ENCODE data around the gene CRABP2. TPM values are rescaled to one million over a fixed set of nuclear protein-coding genes. Genes with fewer than 3 reads are reported as not detected.

Gene CRABP2
- polyA plus RNA-seq, 1 donor: 314 TPM

DNA sequence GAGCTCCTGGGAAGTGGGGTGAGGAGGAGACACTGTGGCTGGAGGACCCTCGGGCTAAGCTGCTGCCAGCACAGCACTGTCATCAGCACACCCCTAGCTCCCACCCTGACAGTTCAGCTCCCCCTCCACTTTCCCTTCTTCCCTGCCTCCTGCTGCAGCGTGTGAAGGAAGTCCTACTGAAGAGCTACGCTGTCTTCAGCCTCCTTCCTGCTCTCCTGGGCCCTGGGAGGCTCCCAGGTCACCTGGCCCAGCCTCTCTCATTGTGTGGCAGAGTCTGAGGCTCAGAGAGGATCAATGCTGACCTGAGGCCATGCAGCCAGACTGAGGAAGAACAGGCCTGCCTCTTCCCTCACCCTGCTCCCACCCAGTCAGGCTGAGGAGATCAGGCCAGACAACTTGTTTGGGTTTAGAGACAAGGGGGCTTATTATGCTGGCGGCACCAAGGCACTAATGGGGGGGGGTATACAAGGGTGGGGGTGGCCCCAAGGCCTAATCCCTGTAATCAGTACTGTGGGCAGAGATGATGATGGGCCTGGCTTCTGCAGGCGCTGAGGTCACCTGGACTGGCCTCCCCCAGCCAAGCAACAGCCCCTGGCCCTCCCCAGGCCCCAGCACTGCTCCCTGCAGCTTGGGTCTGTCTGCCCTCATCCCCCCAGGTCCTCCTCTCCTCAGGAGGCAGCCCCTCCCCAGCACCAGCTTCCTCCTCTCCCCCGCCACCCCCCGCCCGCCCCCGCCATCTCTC lies 37.2 kb downstream of the CRABP2 start:
- no peak for DNase-seq

DNA sequence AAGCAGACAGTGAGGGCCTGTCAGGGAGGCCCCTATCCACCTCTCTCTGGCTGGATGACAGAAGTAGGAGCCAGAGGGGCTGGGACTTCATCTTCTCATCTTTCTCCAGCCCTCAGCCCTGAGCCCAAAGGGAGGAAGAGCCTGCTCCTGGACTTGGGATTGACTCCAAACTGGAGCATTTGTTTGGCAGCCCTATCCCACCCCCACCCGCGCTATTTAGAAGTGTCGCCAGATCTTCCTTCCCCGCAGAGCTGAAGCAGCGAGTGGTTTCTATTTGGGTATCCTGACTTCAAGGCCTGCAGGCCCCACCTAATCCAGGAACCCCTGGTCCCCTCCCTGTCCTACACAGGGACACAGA lies 37.8 kb downstream of the CRABP2 start:
- peak; percentile 91 for DNase-seq

DNA sequence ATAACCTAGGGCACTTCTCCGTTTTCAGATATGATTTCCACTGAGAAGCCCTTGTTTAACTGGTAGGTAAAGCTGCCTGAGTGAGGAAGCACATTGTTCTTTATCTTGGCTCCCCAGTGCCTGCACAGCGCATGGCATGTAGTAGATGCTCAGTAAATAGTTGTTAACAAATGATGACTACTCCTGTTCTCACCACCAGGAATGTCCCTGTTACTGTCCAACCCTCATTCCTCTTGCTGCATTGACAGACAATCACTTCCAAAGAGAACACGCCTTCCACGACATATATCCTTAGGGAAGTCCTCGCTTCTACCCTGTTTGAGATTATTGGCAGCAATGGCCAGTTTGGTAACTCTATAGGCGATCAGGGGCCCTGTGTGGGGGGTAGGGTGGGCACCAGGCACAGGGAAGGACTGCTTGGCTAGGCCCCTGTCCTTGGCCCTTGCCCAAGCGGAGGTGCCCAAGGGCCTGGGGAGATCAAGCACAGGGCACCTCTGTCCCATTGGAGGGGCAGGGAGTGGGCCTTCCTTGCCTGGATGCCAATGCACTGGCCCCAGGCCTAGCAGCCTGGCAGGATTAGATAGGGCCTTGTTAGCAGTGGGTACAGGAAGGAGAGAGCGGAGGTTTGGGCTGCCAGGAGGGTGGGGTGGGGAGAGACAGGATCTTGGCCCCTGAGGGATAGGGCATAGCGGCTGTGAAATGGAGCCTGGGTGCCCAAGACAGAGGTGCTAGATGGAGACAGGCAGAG lies 38.3 kb downstream of the CRABP2 start:
- no peak for DNase-seq

DNA sequence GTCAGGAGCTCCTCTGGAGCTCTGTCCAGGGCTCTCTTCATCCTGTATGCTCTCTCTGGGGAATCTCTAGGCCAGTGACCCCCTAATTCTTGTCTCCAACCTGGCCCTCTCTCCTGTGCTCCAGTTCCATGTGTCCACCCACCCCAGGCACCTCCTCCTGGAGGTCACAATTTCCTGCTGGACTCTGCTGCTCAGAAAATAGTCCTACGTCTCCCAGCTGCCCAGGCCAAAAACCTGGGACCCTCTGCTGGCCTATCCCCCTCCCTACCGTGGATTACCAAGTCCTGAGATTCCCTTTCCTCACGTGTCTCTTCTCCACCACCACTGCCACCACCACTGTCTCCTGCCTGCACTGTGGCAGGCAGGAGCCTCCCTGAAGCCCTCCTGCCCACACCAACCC lies 39.8 kb downstream of the CRABP2 start:
- no peak for DNase-seq

DNA sequence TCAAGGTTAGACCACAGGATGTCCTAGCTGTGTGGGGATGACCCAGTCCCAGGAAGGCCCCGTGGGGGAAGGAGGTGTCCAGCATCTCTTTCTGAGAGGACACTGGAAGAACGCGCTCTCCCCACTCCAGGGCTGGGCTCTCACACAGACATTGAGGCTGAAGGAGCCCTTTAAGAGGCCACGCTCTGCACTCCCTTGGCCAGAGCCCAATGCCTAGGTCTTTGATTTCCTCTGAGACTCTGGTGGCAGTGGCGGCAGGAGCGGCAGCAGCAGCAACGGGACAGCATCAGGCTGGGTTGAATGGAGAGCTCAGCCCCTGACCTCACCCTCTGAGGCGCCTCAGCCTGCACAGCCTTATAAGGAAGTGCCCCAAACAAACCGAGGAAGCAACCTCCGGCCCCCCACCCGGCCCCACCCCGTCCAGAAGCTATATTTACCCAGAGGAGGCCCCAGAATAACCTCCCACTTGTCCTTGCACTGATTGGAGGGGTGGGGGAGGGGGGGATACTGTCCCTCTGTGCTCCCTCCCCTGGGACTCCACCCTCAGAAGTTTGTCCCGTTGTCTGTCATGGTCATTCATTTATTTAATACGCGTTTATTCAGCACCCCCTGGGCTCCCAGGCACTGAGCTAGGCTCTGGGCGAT lies 40.5 kb downstream of the CRABP2 start:
- DNase-seq: no peak

DNA sequence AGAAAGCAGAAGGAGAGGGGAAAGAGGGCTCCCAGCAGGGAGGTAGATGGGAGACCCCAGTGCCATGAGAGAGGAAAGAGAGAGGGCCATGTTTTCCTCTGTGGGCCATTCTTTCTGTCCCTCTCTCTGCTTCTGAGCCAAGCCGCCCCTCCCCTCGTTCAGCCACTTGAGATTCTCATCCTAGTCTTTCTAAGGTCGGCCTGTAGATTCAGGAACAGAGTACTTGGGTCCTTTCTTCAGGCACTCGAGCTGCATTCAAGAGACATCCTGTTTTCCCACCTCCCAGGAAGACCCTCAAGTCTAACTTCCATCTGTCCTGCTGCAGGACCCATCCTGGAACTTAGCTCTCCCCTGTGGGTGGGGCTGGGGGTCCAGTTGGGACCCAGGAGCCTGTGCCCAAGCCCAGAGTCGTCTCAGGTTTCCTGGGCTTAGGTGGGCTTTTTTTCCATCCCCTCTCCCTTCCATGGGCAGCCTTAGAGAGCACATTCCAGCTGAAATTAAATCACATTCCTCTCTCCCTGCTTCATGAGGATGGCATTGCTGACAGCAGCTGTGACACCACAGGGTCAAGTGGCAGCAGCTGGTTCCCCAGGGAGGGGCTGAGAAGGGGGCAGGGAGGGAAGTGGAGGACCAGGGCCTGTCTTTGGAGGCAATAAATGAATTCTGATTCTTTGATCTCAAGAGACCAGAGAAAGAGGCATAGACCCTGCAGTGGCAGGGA lies 41.2 kb downstream of the CRABP2 start:
- no peak for DNase-seq

DNA sequence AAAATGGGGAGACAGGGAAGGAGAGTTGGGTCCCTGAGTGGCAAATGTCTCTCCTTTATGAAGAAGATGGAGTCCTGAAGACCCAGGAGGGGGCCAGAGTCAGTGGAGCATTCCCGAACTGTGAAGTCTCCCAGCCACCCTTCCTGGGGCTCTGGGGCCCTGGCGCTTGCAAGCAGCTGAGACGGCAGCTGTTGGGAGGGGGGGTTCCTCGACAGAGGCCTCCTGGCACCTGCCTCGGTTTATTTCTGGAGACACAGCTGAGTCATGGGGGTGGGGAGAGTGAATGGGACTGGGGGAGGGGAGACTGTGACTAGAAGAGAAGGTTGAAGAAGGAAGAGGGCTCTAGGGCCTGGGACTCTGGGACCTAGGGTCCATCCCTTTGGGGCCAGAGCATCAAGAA lies 42.2 kb downstream of the CRABP2 start:
- peak; percentile 78 for DNase-seq

DNA sequence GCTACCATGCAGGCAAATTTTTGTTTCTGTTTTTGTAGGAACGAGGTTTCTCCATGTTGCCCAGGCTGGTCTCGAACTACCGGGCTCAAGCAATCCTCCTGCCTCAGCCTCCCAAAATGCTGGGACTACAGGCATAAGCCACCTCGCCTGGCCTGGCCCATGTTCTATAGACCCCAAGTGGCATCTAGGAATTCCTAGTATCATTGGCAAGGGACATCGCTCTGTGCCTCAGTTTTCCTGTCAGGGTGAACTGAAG lies 42.7 kb downstream of the CRABP2 start:
- no peak for DNase-seq

DNA sequence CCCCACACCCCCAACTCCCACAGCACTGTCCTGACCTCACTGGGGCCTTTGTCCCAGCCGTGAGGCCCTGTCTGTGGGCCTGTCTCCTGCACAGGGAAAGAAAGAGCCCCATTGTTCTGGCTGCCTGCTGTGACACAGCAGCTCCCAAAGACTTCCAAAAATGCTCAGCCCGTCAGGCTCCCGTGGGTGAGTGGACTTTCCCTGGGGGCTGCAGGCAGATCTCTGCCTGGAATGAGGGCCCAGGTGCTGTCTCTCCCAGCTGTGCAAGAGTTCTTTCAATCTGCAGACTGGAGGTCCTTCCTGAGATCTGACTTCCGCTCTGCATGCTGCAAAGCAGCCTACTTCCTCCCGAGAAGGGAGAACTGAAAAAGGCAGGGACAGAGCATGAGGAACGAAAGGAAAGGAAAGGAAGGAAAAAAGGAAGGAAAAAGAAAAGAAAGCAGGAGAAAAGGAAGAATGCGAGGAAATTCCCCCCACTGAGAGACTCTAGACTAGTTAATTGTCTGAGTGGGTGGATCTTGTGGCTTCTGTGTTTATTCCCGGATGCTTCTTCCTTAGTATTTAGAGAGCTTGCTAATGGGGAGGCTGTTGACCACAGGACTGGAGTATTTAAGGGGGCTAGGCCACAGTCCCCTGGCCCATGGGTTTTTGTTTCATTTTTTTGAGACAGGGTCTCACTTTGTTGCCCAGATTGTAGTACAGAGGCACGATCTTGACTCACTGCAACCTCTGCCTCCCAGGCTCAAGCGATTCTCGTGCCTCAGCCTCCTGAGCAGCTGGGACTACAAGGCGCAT lies 43.2 kb downstream of the CRABP2 start:
- DNase-seq: no peak

DNA sequence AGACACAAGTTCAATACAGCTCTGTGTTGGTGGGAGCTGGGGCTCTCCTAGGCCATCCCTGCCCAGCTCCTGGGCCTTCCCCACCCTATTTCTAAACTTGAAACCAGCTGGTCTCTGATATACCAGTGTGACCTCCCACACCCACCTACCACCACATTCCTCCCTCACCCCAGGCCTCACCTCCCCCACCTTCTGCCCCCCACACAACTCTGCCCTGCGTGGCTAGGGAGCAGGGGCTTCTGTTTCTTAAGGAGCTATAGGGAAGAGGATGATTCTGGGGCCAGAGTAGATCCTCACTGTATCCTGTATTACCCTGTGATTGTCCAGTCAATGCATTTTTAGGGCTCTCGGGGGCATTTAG lies 44.7 kb downstream of the CRABP2 start:
- DNase-seq: no peak

DNA sequence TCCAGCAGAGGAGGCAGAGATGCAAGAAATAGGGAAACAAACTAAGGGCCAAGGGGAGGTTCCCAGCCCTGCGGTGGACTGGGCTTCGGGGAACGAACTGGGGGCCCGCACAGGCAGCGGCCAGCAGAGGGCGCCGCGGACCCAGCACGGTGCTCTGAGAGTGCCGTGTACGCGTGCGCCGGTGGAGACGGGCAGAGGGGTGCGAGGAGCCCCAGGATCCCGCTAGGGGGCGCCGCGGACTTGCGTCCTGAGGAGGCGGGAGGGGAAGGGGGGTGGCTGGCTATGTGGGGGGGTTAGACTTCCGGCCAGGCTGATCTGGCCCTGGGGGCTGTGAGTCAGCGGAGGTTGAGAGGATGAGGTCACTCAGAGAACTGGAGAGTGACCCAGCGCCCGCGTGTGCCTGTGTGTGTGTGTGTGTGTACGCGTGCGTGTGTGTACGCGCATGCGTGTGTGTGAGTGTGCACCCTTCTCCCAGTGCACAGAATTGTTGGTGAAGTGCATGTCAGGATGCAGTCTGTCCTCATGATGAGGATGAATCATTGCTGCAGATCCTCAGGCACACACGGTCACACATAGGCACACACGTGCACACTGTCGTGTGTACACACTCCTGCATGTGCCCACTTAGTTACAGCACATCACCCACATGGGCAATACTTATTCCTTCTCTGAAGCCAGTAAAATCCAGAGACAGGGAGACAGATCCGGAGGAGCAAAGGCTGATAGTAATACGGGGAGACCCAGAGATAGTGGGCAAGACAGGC lies 45.2 kb downstream of the CRABP2 start:
- peak; percentile 98 for DNase-seq

DNA sequence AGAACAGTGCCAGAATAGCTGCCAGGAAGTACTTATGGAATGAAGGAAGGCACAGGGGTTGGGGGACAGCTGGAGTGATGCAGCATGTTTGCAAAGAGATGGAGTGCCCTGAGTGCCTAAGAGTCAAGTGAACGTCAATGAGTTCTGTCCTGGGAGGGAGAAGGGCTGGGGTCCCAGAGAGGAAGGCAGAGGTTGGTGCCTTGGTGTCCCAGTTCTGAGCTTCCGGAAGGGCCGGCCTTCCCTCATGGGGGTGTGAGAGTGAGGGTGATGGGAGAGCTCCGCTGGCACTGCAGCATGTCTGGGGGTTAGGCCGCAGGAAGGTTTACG lies 45.8 kb downstream of the CRABP2 start:
- no peak for DNase-seq

DNA sequence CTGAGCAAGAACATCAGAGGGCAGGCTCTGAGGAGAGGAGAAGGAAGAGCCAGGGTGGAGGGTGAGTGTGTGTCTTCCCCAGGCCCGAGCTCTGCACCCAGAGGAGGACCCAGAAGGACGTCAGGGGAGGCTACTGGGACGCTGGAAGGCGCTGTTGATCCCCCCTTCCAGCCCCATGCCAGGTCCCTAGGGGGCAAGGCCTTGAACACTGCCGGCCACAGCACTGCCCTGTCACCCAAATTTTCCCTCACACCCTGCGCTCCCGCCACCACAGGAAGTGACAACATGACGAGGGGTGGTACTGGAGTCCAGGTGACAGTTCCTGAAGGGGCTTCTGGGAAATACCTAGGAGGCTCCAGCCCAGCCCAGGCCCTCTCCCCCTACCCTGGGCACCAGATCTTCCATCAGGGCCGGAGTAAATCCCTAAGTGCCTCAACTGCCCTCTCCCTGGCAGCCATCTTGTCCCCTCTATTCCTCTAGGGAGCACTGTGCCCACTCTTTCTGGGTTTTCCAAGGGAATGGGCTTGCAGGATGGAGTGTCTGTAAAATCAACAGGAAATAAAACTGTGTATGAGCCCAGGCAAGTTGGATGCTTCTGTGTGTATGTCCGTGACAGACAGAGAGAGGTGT lies 46.3 kb downstream of the CRABP2 start:
- no peak for DNase-seq

DNA sequence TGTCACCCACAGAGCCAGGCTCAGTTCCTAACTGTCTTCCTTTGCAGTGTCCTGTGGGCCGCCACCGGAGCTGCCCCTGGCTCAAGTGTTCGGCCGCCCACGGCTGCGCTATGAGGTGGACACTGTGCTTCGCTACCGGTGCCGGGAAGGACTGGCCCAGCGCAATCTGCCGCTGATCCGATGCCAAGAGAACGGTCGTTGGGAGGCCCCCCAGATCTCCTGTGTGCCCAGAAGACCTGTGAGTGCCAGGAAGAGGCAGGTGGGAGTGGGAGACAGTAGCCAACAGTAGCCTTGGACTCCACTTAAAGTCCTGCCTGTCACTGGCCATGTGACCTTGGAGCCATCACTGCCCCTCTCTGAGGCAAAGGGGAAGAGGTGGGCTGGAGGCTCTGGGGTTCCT lies 46.9 kb downstream of the CRABP2 start:
- DNase-seq: no peak

DNA sequence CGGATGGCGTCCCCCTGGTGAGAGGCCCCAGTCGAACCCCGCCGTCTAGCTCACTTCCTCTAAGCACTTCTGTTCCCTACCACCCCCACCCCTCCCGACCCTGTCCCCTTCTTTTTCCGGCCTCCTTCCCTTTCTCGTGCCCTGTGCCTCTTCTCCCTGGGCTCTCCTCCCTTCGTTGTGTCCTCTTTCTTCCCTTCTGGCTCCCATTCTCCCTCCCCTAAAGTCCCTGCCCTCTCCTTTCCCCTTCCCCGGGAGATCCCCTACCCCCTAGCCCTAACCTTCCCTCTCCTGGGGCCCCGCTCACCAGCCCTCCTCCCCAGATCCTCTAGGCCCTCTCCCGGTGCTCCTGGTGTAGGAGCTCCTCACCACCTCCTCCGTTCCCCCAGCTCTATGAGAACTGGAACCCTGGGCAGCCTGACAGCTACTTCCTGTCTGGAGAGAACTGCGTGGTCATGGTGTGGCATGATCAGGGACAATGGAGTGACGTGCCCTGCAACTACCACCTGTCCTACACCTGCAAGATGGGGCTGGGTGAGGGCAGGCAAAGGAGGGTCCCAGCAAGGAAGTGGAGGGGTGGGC lies 47.6 kb downstream of the CRABP2 start:
- DNase-seq: no peak

DNA sequence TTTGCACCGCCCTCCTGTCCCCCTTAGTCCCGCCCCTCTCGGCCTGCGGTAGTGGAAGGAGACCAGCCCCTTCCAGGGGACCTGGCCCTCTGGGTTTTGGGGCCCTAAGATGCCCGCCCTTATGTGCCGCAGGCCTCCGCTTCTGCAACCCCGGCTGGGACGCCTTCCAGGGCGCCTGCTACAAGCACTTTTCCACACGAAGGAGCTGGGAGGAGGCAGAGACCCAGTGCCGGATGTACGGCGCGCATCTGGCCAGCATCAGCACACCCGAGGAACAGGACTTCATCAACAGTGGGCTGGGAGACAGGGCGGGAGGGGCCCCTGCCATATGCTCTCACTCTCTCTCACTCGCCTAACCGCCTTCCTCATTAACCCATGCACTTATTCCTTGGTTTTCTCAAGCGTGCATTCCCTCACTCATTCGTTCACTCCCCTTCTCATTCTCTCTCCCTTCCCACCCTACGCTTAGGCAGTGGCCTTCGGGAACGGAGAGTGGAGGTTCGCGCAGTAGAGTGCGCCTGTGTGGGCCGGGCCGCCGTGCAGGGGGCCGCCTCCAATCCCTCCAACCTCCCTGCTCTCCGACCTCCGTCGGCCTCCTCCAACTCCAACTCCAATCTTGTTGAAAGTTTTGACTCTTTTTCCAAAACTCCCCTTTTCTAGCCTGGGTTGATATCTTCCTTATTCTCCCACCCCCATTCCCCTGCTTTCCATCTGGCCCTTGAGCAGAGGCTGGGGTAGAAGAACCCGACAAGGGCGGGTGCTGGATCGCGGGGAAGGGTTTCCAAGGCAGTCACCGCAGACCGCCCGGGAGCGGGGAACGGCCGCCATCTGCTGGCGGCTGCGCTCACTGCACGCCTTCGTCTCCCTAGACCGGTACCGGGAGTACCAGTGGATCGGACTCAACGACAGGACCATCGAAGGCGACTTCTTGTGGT lies 48.3 kb downstream of the CRABP2 start:
- peak; percentile 78 for DNase-seq

DNA sequence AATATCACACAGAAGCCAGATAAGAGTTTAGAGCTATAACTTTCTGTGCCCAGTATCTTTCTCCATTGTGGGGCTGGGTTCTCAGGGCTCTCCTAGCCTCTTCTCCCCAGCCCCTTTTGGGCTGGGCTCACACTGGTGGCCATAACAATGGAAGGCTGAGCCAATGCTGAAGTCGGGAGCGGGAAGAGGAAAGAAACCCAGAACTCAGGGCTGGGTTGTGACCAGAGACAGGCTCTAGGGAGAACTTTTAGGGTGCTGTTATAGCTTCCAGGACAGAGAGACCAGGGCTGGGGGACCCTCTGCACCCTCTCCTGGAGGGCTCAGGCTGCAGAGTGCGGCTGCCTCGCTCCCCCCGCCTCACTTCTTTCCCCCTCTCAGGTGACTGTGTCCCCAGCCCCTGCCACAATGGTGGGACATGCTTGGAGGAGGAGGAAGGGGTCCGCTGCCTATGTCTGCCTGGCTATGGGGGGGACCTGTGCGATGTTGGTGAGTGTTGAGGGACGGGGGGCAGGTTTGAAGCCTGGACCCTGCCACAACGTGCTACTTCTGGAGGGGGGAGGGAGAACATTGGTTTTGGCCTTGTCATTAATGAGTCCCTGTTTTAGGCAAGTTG lies 49.4 kb downstream of the CRABP2 start:
- no peak for DNase-seq

DNA sequence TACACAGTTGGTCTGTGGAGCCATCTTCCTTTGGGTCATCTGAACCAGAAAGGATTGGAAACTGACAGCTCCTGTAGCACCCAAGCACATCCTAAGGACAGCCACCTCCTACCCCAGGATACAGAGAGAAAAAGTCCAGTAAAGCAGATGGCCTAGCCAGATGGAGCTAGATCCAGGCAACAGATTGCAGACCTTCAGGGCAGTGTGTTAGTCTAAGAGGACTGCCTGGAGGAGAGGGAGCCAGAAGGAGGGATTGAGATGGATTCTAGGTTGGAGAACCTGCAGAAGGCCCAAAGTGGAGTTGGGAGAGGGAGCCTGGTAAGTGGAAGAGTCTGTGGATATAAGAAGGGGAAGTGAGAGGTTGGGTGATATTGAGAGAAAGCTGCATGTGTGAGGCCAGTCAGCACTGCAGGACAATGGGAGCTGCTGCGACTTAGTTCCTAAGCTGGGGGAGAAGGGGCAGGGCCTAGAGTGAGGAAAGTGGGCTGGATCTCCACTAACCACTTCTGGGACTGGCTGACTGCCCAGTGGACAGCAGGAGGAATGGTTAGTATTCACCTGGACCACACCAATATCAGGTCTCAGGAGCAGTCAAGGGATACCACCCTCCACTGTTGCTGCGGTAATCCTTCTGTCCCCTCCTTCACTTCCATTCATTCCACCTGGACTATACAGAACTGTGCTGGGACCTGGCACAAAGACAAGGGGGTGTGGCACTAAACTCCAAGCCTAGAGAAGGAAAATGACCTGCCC lies 50.1 kb downstream of the CRABP2 start:
- DNase-seq: no peak

DNA sequence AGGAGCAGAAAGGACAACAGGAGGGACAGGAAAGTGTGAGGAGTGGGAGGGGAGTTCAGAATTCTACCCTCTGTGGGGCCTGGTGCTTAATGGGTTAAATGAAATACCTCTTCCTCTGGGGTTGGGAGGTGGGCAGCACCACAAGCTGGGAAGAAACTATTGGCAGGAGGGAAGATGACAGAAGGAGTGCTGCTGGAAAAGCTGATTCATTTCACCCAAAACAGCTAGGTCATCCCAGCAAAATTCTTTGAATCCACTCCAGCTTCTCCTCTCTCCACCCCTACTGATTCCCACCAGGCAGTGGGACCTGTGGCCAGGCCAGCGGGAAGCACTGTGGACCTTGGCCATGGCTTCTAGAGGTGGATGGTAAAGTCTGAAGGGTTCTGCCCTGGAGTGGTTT lies 50.7 kb downstream of the CRABP2 start:
- no peak for DNase-seq

All from hindlimb muscle (tissue), 1 donor.